Suprapubic skin (tissue), 4 donors: ENCODE results near the gene CSMD2.

Experiments
- EP300 ChIP-seq: sonication (generic); formaldehyde crosslinking; IDR thresholded peaks from one replicate; pipeline ENCODE4 v1.6.1; 2017; ENCODE audit warnings: antibody characterized with exemption
- POLR2A ChIP-seq, 2 donors: fragments of 450-650 bp; IDR thresholded peaks; one replicate each; pipeline ENCODE4 v1.6.1; 2017; ENCODE audit warnings: antibody characterized with exemption in 2 of 2, mild to moderate bottlenecking in 2 of 2, moderate library complexity in 2 of 2
- POLR2AphosphoS5 ChIP-seq, 3 donors: sonication (generic); formaldehyde crosslinking; IDR thresholded peaks; one replicate each; pipeline ENCODE4 v1.6.1; 2017; ENCODE audit warnings: antibody characterized with exemption in 3 of 3
- TF ChIP-seq, protein P1 (sequence below), 2 donors: fragments of 200-600 bp in 1 of 2; fragments of 450-650 bp in 1 of 2; sonication (generic) in 1 of 2; IDR thresholded peaks; one replicate each; pipeline ENCODE4 v1.5.1; 2016 to 2019; ENCODE audit warnings: antibody characterized with exemption in 2 of 2, mild to moderate bottlenecking in 1 of 2, moderate library complexity in 1 of 2

DNA sequence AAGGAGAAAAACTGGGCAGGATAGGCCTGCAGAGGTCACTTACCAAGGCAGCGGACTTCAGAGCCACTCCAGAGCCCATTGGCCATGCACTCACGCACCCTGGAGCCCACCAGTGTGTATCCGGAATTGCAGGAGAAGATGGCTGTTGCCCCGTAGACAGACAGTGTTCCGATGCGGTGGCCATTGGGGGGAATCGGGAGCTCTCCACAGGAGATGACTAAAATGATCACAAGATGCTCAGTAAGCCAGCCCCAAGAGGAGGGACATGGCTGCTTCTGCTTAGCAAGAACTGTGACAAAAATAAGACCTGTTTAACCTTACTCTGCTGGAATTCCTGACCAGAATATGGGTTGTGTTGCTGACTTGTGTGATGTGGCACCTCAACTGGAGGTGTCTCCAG is 595.7 kb downstream of the CSMD2 start:
- TF ChIP-seq, protein P1, sequence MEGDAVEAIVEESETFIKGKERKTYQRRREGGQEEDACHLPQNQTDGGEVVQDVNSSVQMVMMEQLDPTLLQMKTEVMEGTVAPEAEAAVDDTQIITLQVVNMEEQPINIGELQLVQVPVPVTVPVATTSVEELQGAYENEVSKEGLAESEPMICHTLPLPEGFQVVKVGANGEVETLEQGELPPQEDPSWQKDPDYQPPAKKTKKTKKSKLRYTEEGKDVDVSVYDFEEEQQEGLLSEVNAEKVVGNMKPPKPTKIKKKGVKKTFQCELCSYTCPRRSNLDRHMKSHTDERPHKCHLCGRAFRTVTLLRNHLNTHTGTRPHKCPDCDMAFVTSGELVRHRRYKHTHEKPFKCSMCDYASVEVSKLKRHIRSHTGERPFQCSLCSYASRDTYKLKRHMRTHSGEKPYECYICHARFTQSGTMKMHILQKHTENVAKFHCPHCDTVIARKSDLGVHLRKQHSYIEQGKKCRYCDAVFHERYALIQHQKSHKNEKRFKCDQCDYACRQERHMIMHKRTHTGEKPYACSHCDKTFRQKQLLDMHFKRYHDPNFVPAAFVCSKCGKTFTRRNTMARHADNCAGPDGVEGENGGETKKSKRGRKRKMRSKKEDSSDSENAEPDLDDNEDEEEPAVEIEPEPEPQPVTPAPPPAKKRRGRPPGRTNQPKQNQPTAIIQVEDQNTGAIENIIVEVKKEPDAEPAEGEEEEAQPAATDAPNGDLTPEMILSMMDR (IDR thresholded peaks at IDR 0.05), result no peak
- no peak for TF ChIP-seq POLR2AphosphoS5 (IDR thresholded peaks at IDR 0.05)
- TF ChIP-seq POLR2A (IDR thresholded peaks at IDR 0.05), result no peak
- no peak for TF ChIP-seq EP300
